ENCODE data around the gene PET117. TPM values are rescaled to one million over a fixed set of nuclear protein-coding genes. Genes with fewer than 3 reads are reported as not detected.
"Not testable (repeated sequence)": the region's sequence is repeated elsewhere in the genome, so short reads cannot be mapped to it uniquely, and the experiment has no call there.

PET117 gene
- total RNA-seq, 1 donor from 2014 or later, result 11.8 TPM

- no peaks in the 10 kb centered on the region for H3K9me3 Mint-ChIP-seq (ENCODE audit: unreplicated experiment)
- H3K27ac Mint-ChIP-seq (ENCODE audit: unreplicated experiment), result no peak overlapping the region
- peak; percentile 76 for DNase-seq (ENCODE audit: extremely low spot score, unreplicated experiment)
- no peak for TF ChIP-seq CTCF (IDR thresholded peaks at IDR 0.05)
- H3K36me3 Mint-ChIP-seq (ENCODE audit: unreplicated experiment), result no peaks in the 10 kb centered on the region
- no peaks in the 10 kb centered on the region for H3K4me1 Mint-ChIP-seq (ENCODE audit: unreplicated experiment)
- no peak overlapping the region for H3K4me3 Mint-ChIP-seq (ENCODE audit: unreplicated experiment)
- H3K27me3 Mint-ChIP-seq (ENCODE audit: unreplicated experiment), result peaks cover 10% of the 10 kb centered on the region
Measured at GRCh38 chr20:18092890-18093289, 44.8 kb upstream of the PET117 start.

GRCh38 chr20:18093388-18093787 lies 44.3 kb upstream of the PET117 start:
- Mint-ChIP-seq H3K4me3 (ENCODE audit: unreplicated experiment) (no peak overlapping the region), H3K27me3 (ENCODE audit: unreplicated experiment) (peaks cover 10% of the 10 kb centered on the region), H3K4me1 (ENCODE audit: unreplicated experiment) (no peaks in the 10 kb centered on the region), H3K27ac (ENCODE audit: unreplicated experiment) (no peak overlapping the region), H3K9me3 (ENCODE audit: unreplicated experiment) (no peaks in the 10 kb centered on the region), H3K36me3 (ENCODE audit: unreplicated experiment) (no peaks in the 10 kb centered on the region)
- DNase-seq (ENCODE audit: extremely low spot score, unreplicated experiment), result peak; percentile 72
- no peak for TF ChIP-seq CTCF (IDR thresholded peaks at IDR 0.05)

GRCh38 chr20:18094191-18094590 lies 43.5 kb upstream of the PET117 start:
- Mint-ChIP-seq H3K36me3 (ENCODE audit: unreplicated experiment) (no peaks in the 10 kb centered on the region), H3K4me1 (ENCODE audit: unreplicated experiment) (no peaks in the 10 kb centered on the region), H3K27ac (ENCODE audit: unreplicated experiment) (no peak overlapping the region), H3K4me3 (ENCODE audit: unreplicated experiment) (no peak overlapping the region), H3K9me3 (ENCODE audit: unreplicated experiment) (no peaks in the 10 kb centered on the region), H3K27me3 (ENCODE audit: unreplicated experiment) (peaks cover 10% of the 10 kb centered on the region)
- DNase-seq (ENCODE audit: extremely low spot score, unreplicated experiment), result no peak
- no peak for TF ChIP-seq CTCF (IDR thresholded peaks at IDR 0.05)

- H3K27ac Mint-ChIP-seq (ENCODE audit: unreplicated experiment); H3K4me3 Mint-ChIP-seq (ENCODE audit: unreplicated experiment); H3K9me3 Mint-ChIP-seq (ENCODE audit: unreplicated experiment); H3K36me3 Mint-ChIP-seq (ENCODE audit: unreplicated experiment); H3K4me1 Mint-ChIP-seq (ENCODE audit: unreplicated experiment): not testable (repeated sequence)
- DNase-seq (ENCODE audit: extremely low spot score, unreplicated experiment), result peak; percentile 56
- peaks cover 24% of the 10 kb centered on the region for H3K27me3 Mint-ChIP-seq (ENCODE audit: unreplicated experiment)
Measured at GRCh38 chr20:18100569-18100968, 37.1 kb upstream of the PET117 start.

- TF ChIP-seq CTCF (IDR thresholded peaks at IDR 0.05), result no peak
- peak; percentile 44 for DNase-seq (ENCODE audit: extremely low spot score, unreplicated experiment)
- Mint-ChIP-seq H3K9me3 (ENCODE audit: unreplicated experiment) (no peaks in the 10 kb centered on the region), H3K27ac (ENCODE audit: unreplicated experiment) (no peak overlapping the region), H3K4me1 (ENCODE audit: unreplicated experiment) (no peaks in the 10 kb centered on the region), H3K36me3 (ENCODE audit: unreplicated experiment) (no peaks in the 10 kb centered on the region), H3K4me3 (ENCODE audit: unreplicated experiment) (no peak overlapping the region), H3K27me3 (ENCODE audit: unreplicated experiment) (peaks cover 28% of the 10 kb centered on the region)
Measured at GRCh38 chr20:18101125-18101810, 36.4 kb upstream of the PET117 start.
